ENCODE data around the gene CLCN7. TPM values are rescaled to one million over a fixed set of nuclear protein-coding genes. Genes with fewer than 3 reads are reported as not detected.

Gene CLCN7
- total and polyA plus RNA-seq, 2 of the 4 experiments (the other 2 are of a cell fraction) = 10.8 to 45.2 TPM

DNA sequence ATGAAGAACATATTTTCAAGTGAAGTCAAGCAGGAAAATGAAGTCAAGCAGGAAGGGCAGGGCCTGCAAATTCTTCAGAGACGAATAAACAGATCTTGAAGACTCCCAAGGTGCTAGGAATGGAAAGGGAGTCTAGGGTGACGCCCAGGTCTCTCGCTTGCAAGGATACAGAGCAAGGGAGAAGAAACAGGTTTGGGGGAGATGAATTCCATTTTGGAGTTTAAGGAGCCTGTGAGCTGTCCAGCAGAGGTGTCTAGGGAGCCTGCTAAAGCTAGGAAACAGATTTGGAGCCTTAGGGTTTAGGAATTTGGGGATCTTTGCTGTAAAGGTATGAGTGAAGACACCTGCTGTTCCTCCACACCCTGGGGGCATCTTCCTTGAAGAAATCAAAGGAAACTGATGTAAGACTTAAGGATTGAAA lies 58.3 kb downstream of the CLCN7 start:
- Histone ChIP-seq H3K18ac (ENCODE audit: low read depth, low read length) (no peak overlapping the region), H2BK20ac (ENCODE audit: low read depth, low read length) (no peak overlapping the region), H4K8ac (ENCODE audit: low read depth in 2 of 2, low read length in 2 of 2) (no peak overlapping the region), H3K36me3 (ENCODE audit: control insufficient read depth, insufficient read depth, low read length) (peaks cover 4% of the 10 kb centered on the region; the same call in 1 of the 2 replicates), H3K56ac (ENCODE audit: extremely low read depth, insufficient read depth, low read length) (no peak overlapping the region), H3K14ac (replicated peaks; ENCODE audit: low read depth, low read length) (no peak overlapping the region), H2BK120ac (ENCODE audit: low read depth, low read length) (no peak overlapping the region), H3K9me1 (ENCODE audit: insufficient read depth, low read length) (no peaks in the 10 kb centered on the region), H4K91ac (ENCODE audit: insufficient read depth, low read depth, low read length) (no peak overlapping the region), H3K27ac (ENCODE audit: insufficient read depth, low read length) (no peak overlapping the region), H3K27me3 (ENCODE audit: control insufficient read depth, insufficient read depth, low read length) (no peaks in the 10 kb centered on the region), H3K9me3 (ENCODE audit: control insufficient read depth, insufficient read depth, low read length) (no peaks in the 10 kb centered on the region), H4K5ac (ENCODE audit: low read depth, low read length) (no peak overlapping the region), H4K20me1 (ENCODE audit: insufficient read depth, low read length) (no peaks in the 10 kb centered on the region), H2BK15ac (ENCODE audit: low read depth, low read length) (no peak overlapping the region), H3K4ac (ENCODE audit: low read depth, low read length) (no peak overlapping the region), H2AK5ac (ENCODE audit: low read depth, low read length) (no peak overlapping the region), H3K4me3 (ENCODE audit: insufficient read depth, low read depth, low read length) (no peak overlapping the region), H2BK5ac (ENCODE audit: low read depth, low read length, poor library complexity, severe bottlenecking) (no peak overlapping the region), H2AK9ac (replicated peaks; ENCODE audit: low read depth, low read length, poor library complexity) (no peak overlapping the region), H3K9ac (ENCODE audit: low read depth, low read length) (no peak overlapping the region), H2AFZ (replicated peaks; ENCODE audit: low read length, poor library complexity) (no peak overlapping the region), H3K4me1 (ENCODE audit: control insufficient read depth, insufficient read depth, low read length) (peaks cover 3% of the 10 kb centered on the region; the same call in 1 of the 2 replicates), H3K23ac (ENCODE audit: low read depth, low read length) (no peak overlapping the region), H3K4me2 (ENCODE audit: low read depth, low read length) (no peak overlapping the region), H3K79me1 (ENCODE audit: low read depth in 1 of 2, low read length in 2 of 2) (peaks cover 14 to 40% of the 10 kb centered on the region in 2 experiments)
- intact Hi-C loops (cut with micrococcal nuclease) (no loop called here), dilution Hi-C loops (cut with HindIII; ENCODE audit: low sequenced_read_pairs, unreplicated experiment) (no loop called here), in situ Hi-C loops (cut with MboI; ENCODE audit: low sequenced_read_pairs) (no loop called here)
- ChIA-PET POLR2A (ENCODE audit: unreplicated experiment) (no interaction called here), CTCF (no interaction called here)
- BruUV-seq (replicated peaks) = no TSS peak
- 93% methylated on average over 3 of the region's 3 CpGs; no CpG with 5 or more reads in 1 of the 2 experiments for WGBS, 2 experiments (ENCODE audit: extremely low coverage in 2 of 2, insufficient read length in 1 of 2)
- ATAC-seq (ENCODE audit: low read depth) = no peak
- TF ChIP-seq NFE2L2 (IDR thresholded peaks at IDR 0.05; ENCODE audit: low read depth, low read length) = no peak
- no peak for TF ChIP-seq POLR2A (IDR thresholded peaks at IDR 0.05; ENCODE audit: low read depth, low read length)
- TF ChIP-seq BHLHE40 (IDR thresholded peaks at IDR 0.05; ENCODE audit: low read depth, low read length) = no peak
- no peak for TF ChIP-seq RCOR1 (IDR thresholded peaks at IDR 0.05; ENCODE audit: insufficient replicate concordance, low read length)
- TF ChIP-seq, protein P1, sequence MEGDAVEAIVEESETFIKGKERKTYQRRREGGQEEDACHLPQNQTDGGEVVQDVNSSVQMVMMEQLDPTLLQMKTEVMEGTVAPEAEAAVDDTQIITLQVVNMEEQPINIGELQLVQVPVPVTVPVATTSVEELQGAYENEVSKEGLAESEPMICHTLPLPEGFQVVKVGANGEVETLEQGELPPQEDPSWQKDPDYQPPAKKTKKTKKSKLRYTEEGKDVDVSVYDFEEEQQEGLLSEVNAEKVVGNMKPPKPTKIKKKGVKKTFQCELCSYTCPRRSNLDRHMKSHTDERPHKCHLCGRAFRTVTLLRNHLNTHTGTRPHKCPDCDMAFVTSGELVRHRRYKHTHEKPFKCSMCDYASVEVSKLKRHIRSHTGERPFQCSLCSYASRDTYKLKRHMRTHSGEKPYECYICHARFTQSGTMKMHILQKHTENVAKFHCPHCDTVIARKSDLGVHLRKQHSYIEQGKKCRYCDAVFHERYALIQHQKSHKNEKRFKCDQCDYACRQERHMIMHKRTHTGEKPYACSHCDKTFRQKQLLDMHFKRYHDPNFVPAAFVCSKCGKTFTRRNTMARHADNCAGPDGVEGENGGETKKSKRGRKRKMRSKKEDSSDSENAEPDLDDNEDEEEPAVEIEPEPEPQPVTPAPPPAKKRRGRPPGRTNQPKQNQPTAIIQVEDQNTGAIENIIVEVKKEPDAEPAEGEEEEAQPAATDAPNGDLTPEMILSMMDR (conservative IDR thresholded peaks at IDR 0.05; ENCODE audit: low read depth, low read length) = no peak
- no peak for TF ChIP-seq MAZ (IDR thresholded peaks at IDR 0.05; ENCODE audit: borderline replicate concordance, low read depth, low read length)
- no peak for TF ChIP-seq SMC3 (IDR thresholded peaks at IDR 0.05; ENCODE audit: low read depth, low read length)
- no peak for TF ChIP-seq RFX5 (IDR thresholded peaks at IDR 0.05; ENCODE audit: low read depth, low read length)
- TF ChIP-seq, protein P2, sequence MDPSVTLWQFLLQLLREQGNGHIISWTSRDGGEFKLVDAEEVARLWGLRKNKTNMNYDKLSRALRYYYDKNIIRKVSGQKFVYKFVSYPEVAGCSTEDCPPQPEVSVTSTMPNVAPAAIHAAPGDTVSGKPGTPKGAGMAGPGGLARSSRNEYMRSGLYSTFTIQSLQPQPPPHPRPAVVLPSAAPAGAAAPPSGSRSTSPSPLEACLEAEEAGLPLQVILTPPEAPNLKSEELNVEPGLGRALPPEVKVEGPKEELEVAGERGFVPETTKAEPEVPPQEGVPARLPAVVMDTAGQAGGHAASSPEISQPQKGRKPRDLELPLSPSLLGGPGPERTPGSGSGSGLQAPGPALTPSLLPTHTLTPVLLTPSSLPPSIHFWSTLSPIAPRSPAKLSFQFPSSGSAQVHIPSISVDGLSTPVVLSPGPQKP (IDR thresholded peaks at IDR 0.05; ENCODE audit: borderline replicate concordance, low read depth, low read length) = no peak
- no peak for TF ChIP-seq FOS (IDR thresholded peaks at IDR 0.05; ENCODE audit: low read depth, low read length)
- TF ChIP-seq CHD1 (IDR thresholded peaks at IDR 0.05; ENCODE audit: low read depth, low read length) = no peak
- TF ChIP-seq CEBPB (IDR thresholded peaks at IDR 0.05; ENCODE audit: low read depth, low read length) = no peak
- TF ChIP-seq, protein P3, sequence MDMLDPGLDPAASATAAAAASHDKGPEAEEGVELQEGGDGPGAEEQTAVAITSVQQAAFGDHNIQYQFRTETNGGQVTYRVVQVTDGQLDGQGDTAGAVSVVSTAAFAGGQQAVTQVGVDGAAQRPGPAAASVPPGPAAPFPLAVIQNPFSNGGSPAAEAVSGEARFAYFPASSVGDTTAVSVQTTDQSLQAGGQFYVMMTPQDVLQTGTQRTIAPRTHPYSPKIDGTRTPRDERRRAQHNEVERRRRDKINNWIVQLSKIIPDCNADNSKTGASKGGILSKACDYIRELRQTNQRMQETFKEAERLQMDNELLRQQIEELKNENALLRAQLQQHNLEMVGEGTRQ (IDR thresholded peaks at IDR 0.05; ENCODE audit: low read depth, low read length) = no peak
- no peak for TF ChIP-seq MXI1 (IDR thresholded peaks at IDR 0.05; ENCODE audit: borderline replicate concordance, low read depth, low read length)
- no peak for TF ChIP-seq MAFK (IDR thresholded peaks at IDR 0.05; ENCODE audit: low read depth, low read length)
- DNase-seq = no peak

All from IMR-90 (cell line).